ENCODE measurements around the gene MKI67. TPM values are rescaled to one million over a fixed set of nuclear protein-coding genes. Genes with fewer than 3 reads are reported as not detected.

The MKI67 gene
- total and polyA plus RNA-seq, 2 of the 13 experiments (the other 11 are each of a cell fraction or from before 2014, with no cell fraction given), result 6.7 to 22.9 TPM

- TF ChIP-seq, protein P1, sequence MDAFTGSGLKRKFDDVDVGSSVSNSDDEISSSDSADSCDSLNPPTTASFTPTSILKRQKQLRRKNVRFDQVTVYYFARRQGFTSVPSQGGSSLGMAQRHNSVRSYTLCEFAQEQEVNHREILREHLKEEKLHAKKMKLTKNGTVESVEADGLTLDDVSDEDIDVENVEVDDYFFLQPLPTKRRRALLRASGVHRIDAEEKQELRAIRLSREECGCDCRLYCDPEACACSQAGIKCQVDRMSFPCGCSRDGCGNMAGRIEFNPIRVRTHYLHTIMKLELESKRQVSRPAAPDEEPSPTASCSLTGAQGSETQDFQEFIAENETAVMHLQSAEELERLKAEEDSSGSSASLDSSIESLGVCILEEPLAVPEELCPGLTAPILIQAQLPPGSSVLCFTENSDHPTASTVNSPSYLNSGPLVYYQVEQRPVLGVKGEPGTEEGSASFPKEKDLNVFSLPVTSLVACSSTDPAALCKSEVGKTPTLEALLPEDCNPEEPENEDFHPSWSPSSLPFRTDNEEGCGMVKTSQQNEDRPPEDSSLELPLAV (CRISPR knock-in tag; conservative IDR thresholded peaks at IDR 0.05; ENCODE audit: low read depth), result no peak
- TF ChIP-seq ZNF749 (CRISPR knock-in tag; IDR thresholded peaks at IDR 0.05; ENCODE audit: borderline replicate concordance) (no peak), ZNF766 (CRISPR knock-in tag; IDR thresholded peaks at IDR 0.05; ENCODE audit: borderline replicate concordance) (no peak), CEBPG (CRISPR knock-in tag; IDR thresholded peaks at IDR 0.05) (no peak), ATF6 (CRISPR knock-in tag; conservative IDR thresholded peaks at IDR 0.05) (no peak), ZNF12 (CRISPR knock-in tag; IDR thresholded peaks at IDR 0.05) (no peak), ZSCAN20 (CRISPR knock-in tag; IDR thresholded peaks at IDR 0.05; ENCODE audit: borderline replicate concordance) (no peak), ZNF713 (CRISPR knock-in tag; IDR thresholded peaks at IDR 0.05) (no peak)
- TF ChIP-seq, protein P2, sequence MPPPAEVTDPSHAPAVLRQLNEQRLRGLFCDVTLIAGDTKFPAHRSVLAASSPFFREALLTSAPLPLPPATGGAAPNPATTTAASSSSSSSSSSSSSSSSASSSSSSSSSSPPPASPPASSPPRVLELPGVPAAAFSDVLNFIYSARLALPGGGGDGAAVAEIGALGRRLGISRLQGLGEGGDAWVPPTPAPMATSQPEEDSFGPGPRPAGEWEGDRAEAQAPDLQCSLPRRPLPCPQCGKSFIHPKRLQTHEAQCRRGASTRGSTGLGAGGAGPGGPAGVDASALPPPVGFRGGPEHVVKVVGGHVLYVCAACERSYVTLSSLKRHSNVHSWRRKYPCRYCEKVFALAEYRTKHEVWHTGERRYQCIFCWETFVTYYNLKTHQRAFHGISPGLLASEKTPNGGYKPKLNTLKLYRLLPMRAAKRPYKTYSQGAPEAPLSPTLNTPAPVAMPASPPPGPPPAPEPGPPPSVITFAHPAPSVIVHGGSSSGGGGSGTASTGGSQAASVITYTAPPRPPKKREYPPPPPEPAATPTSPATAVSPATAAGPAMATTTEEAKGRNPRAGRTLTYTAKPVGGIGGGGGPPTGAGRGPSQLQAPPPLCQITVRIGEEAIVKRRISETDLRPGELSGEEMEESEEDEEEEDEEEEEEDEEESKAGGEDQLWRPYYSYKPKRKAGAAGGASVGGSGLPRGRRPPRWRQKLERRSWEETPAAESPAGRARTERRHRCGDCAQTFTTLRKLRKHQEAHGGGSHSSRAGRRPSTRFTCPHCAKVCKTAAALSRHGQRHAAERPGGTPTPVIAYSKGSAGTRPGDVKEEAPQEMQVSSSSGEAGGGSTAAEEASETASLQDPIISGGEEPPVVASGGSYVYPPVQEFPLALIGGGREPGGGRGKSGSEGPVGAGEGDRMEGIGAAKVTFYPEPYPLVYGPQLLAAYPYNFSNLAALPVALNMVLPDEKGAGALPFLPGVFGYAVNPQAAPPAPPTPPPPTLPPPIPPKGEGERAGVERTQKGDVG (CRISPR knock-in tag; IDR thresholded peaks at IDR 0.05; ENCODE audit: borderline replicate concordance), result no peak
- TF ChIP-seq, protein P3, sequence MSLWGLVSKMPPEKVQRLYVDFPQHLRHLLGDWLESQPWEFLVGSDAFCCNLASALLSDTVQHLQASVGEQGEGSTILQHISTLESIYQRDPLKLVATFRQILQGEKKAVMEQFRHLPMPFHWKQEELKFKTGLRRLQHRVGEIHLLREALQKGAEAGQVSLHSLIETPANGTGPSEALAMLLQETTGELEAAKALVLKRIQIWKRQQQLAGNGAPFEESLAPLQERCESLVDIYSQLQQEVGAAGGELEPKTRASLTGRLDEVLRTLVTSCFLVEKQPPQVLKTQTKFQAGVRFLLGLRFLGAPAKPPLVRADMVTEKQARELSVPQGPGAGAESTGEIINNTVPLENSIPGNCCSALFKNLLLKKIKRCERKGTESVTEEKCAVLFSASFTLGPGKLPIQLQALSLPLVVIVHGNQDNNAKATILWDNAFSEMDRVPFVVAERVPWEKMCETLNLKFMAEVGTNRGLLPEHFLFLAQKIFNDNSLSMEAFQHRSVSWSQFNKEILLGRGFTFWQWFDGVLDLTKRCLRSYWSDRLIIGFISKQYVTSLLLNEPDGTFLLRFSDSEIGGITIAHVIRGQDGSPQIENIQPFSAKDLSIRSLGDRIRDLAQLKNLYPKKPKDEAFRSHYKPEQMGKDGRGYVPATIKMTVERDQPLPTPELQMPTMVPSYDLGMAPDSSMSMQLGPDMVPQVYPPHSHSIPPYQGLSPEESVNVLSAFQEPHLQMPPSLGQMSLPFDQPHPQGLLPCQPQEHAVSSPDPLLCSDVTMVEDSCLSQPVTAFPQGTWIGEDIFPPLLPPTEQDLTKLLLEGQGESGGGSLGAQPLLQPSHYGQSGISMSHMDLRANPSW (CRISPR knock-in tag; IDR thresholded peaks at IDR 0.05; ENCODE audit: borderline replicate concordance), result no peak
Measured at GRCh38 chr10:128150561-128150960, 24.3 kb upstream of the MKI67 start (continued).
